GM18498 (cell line): ENCODE results near the gene PHTF2.
"Not testable (repeated sequence)": the region's sequence is repeated elsewhere in the genome, so short reads cannot be mapped to it uniquely, and the experiment has no call there.

Source experiments
- ATAC-seq: cut with Tn5 transposase; IDR thresholded peaks from one replicate; pipeline ENCODE4 v1.9.1; 2021; ENCODE audit warnings: mild to moderate bottlenecking, moderate library complexity; ENCODE audit not compliant: unreplicated experiment

PHTF2 gene

GRCh38 chr7:77827999-77828398 lies 29.4 kb downstream of the PHTF2 start:
- ATAC-seq: no peak

GRCh38 chr7:77830649-77831355 lies 32.2 kb downstream of the PHTF2 start:
- ATAC-seq: no peak

DNA sequence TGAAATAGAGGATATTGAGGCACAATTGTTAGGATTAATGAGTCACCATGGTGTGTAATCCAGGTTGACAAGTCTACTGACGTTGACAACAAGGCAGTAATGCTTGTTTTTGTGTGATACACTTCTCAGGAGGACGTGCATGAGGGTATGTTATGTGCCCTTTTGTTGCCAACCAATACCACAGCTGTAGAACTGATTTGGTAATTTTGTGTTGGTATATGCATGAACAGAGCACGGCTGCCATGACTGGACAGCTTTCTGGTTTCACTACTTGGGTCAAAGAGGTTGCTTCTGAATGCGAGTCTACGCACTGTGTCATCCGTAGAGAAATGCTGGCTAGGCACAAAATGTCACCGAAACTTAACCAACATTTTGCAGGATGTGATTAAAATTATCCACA lies 32.9 kb downstream of the PHTF2 start:
- no peak for ATAC-seq

- no peak for ATAC-seq
These were observed 33.4 kb downstream of the PHTF2 start for GRCh38 chr7:77831953-77832352.

DNA sequence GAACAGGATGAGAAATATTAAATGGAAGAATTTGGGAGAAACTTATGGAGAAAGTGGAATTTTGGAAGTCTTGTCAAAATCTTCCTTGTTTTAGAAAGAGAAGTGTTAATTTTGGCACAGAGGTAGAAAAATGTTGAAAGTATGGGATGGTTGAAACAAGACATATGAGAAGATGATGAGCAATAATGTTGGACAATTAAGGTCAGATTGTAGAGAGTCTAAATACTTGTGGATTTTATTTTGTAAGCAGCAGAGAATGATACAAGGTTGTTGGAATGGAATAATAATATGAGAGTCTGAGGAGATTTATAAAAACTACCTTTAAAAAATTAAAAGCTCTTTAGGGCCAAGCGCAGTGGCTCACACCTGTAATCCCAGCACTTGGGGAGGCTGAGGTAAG lies 34.6 kb downstream of the PHTF2 start:
- ATAC-seq: no peak

DNA sequence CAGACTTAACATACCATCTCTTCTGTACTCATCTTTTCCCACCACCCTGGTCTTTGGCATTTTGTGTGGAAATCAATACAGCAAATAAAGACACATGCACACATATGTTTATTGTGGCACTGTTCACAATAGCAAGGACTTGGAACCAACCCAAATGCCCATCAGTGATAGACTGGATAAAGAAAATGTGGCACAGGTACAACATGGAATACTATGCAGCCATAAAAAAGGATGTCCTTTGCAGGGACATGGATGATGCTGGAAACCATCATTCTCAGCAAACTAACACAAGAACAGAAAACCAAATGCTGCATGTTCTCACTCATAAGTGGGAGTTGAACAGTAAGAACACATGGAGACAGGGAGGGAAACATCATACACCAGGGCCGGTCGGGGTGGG lies 37.9 kb downstream of the PHTF2 start:
- not testable (repeated sequence) for ATAC-seq

GRCh38 chr7:77837275-77837674 lies 38.7 kb downstream of the PHTF2 start:
- no peak for ATAC-seq

GRCh38 chr7:77837966-77838365 lies 39.4 kb downstream of the PHTF2 start:
- no peak for ATAC-seq

DNA sequence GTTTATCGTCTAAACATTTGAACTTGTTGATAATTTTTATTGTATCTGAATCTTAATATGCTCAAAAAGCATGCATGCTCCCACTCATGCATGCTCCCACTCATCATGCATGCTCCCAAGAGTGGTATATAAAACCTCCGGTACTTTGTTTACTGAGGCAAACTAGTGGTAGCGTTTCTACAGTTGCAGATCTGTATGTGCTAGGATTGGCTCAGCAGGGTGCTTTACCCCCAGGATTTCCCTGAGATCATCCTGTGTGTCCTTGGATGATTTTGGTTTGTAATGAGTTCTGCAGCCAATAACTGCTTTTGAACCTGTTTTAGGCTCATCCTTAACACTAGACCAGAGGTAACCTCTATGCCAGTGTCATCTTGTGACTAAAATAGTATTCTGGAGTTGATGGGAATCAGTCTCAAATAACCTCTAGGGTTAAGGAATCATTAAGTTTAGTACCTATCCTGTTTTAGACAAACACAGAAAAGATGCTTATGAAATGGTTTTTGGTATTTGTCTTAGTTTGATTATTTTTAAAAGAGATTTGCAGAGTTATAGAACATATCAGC lies 40.4 kb downstream of the PHTF2 start:
- no peak for ATAC-seq

GRCh38 chr7:77839919-77840318 lies 41.3 kb downstream of the PHTF2 start:
- ATAC-seq: no peak

DNA sequence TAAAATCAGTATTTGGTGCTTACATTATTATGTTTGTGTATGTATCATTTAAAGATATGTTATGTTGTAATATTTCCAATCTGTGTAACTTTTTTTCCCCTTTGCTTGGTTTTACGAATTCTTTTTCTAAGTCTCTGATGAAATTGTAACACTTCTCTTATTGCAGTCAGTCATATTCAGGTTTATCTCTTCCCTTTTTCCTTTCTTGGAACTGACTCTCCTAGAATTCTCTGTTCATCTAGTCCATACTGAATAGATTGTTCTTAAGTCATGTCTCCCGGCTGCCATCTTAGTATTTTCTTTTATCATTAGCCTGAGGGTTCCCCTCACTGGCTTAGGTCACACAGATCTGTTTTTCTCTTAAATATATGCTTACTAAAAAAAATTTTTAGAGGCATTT lies 44.6 kb downstream of the PHTF2 start:
- no peak for ATAC-seq

GRCh38 chr7:77846317-77847092 lies 47.9 kb downstream of the PHTF2 start:
- ATAC-seq: no peak

GRCh38 chr7:77855371-77856083 lies 57.0 kb downstream of the PHTF2 start:
- ATAC-seq: no peak

DNA sequence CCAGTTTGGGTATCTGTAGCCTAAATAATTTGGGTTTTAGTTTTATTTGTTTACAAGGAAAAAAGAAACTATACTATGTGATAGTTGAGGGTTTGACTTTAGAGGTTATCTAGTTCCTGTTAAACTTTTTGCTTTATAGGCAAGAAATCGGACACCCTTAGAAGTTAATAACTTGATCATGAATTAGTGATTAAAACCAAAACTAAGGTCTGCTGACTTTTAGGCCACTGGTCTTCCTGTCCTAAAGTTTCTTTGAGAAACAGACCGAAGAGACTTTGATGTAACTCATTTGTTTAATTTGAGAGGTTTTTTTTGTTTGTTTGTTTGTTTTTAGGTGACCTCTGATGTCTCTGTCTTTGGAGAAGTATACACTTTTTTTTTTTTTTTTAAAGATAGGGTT lies 59.7 kb downstream of the PHTF2 start:
- ATAC-seq: peak; percentile 50

- no peak for ATAC-seq
These were observed 60.8 kb downstream of the PHTF2 start for GRCh38 chr7:77859343-77859742.

DNA sequence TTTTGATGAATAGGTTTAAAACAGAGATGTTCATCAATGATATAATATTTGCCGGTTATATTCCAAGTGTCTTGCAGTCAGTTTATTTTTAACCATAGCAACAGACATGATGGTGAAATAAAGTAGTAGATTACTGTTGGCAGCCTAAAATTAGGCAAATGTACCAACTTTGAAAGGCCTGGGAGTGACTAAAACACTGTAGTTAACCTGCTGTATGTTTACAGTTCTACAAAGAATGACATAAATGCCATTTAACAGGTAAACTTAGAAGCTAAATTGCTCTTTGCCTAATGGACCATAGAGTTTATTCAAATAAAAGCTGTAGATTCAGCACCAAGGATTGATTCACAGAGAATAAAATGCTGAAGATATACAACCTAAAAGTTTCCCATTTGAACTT lies 64.1 kb downstream of the PHTF2 start:
- no peak for ATAC-seq

- no peak for ATAC-seq
These were observed 65.3 kb downstream of the PHTF2 start for GRCh38 chr7:77863860-77864259.

DNA sequence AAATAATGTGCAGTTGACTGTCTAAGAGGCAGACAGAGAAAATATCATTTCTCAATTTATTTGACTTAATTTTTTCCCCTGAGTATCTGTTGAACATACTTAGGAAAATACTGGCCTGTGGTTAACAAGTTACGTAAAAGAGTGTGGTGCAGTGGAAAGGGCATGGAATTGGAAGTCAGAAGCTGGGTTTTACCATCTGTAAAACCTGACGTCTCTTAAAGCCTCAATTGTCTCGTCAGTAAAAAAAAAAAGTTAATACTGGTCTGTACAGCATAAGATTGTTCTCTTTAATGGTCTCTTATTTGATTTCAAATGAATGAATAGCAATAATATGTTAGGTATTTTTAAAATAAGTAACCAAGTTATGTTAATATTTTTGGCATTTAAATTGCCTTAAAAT lies 67.8 kb downstream of the PHTF2 start:
- no peak for ATAC-seq

DNA sequence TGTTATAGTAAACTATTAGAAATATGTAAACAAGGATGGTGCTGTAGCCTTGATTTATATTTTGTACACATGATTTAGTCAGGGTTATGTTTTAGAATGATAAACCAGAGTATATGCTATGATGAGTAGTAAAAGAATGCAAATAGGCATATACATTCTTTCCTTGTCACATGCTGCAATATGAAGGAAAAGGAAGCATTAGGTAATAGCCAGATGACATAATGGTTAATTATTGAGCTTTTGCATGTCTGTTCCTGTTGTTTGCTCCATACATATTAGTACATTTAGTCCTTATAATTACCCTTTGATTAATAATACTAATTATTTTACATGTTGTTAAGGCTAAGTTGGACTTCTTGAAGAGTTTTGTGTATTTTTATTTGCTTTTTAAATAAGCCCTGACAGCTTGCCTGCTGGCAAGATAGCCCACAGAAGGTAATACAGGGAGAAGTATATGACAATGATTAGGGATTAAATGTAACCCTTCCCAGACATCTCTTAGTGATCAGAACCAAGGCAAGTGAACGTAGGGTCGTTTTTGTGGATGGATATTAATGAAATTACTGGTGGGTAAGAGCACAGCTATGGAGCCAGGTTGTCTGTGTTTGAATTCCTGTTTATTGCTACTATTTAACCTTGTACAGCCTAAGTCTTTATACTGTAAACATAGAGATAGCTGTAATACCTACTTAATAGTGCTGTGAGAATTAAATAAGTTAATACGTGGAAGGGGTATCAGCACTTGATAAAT lies 68.4 kb downstream of the PHTF2 start:
- no peak for ATAC-seq

DNA sequence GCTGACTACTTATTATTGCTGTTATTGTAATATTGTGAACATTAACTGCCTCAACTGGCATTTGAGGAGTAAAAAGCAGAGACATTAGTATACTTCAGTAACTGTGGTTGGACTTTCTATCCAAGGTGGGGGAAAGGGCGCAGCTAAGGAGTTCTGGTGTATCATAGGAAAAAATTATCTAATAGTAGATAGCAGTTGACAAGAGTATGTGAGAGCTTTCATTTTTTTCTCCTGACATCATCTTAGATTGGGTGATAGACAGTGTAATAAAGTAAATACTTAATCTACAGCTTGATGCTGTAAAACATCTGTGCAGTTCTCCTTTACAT lies 68.9 kb downstream of the PHTF2 start:
- no peak for ATAC-seq

- ATAC-seq: not testable (repeated sequence)
These were observed 73.7 kb downstream of the PHTF2 start for GRCh38 chr7:77872256-77872655.
